ENCODE data around the gene SDK1. TPM values are rescaled to one million over a fixed set of nuclear protein-coding genes. Genes with fewer than 3 reads are reported as not detected.

SDK1 gene
- total RNA-seq, 2 experiments from 2014 or later = 0.19 to 0.36 TPM

DNA sequence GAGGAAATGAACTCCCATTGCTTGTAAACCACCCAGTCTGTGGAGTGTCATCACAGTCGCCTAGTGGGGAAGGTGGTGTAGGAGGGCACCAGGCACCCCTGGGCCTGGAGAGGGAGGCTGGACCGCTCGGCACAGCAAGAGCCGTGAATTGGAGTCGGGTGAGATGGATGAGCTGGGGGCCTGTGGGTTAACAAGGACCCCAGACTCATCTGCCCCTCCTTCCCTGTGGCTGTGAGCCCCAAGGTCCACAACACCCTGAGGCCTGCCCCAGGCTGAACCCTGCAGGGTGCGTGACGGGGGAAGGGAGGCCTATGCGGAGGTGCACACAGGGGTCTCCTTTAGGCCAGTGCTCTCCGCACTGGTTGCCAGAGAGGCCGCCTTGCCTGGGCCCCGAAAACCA, 799.6 kb downstream of the SDK1 start:
- Histone ChIP-seq H3K27ac (ENCODE audit: low read depth, low read length, poor library complexity, severe bottlenecking) (no peak overlapping the region), H2AFZ (ENCODE audit: low read length) (no peak overlapping the region), H3K36me3 (ENCODE audit: insufficient read depth, low read length) (no peaks in the 10 kb centered on the region), H3K9me3 (ENCODE audit: low read length) (no peaks in the 10 kb centered on the region), H3K79me2 (ENCODE audit: insufficient read depth, low read depth, low read length) (no peaks in the 10 kb centered on the region), H3K4me2 (ENCODE audit: low read length) (no peak overlapping the region), H3K9me2 (ENCODE audit: insufficient read depth, low read length) (no peaks in the 10 kb centered on the region), H3K4me1 (ENCODE audit: insufficient read depth, low read length, poor library complexity, severe bottlenecking) (no peaks in the 10 kb centered on the region), H3K4me3 (ENCODE audit: low read depth, low read length, poor library complexity, severe bottlenecking) (no peak overlapping the region), H4K20me1 (ENCODE audit: insufficient read depth, low read length) (no peaks in the 10 kb centered on the region)
- ChIA-PET POLR2A (no interaction called here), CTCF (ENCODE audit: unreplicated experiment) (no interaction called here)
- BruUV-seq (replicated peaks) = no TSS peak
- TF ChIP-seq EZH2phosphoT487 (IDR thresholded peaks at IDR 0.05; ENCODE audit: borderline replicate concordance, low read depth, low read length) = no peak
- TF ChIP-seq CTCF (conservative IDR thresholded peaks at IDR 0.05; ENCODE audit: low read length) = no peak
- no peak for DNase-seq (ENCODE audit: low spot score)
- intact Hi-C loops (cut with micrococcal nuclease; ENCODE audit: unreplicated experiment) = no loop called here

GRCh38 chr7:4102231-4102841, 801.3 kb downstream of the SDK1 start:
- H3K79me2 ChIP-seq (ENCODE audit: insufficient read depth, low read depth, low read length) = no peaks in the 10 kb centered on the region
- no peak overlapping the region for H3K27ac ChIP-seq (ENCODE audit: low read depth, low read length, poor library complexity, severe bottlenecking)
- H3K36me3 ChIP-seq (ENCODE audit: insufficient read depth, low read length) = no peaks in the 10 kb centered on the region
- H3K4me2 ChIP-seq (ENCODE audit: low read length) = no peak overlapping the region
- no TSS peak for BruUV-seq (replicated peaks)
- ChIA-PET CTCF (ENCODE audit: unreplicated experiment) (no interaction called here), POLR2A (interaction anchor here (0.7 kb wide), 2 partner anchors 72 to 240 kb away, joined by 3 to 6 read pairs; no protein-coding TSS in a partner anchor)
- no peak overlapping the region for H2AFZ ChIP-seq (ENCODE audit: low read length)
- TF ChIP-seq EZH2phosphoT487 (IDR thresholded peaks at IDR 0.05; ENCODE audit: borderline replicate concordance, low read depth, low read length) (no peak), CTCF (conservative IDR thresholded peaks at IDR 0.05; ENCODE audit: low read length) (no peak)
- no peak overlapping the region for H3K4me3 ChIP-seq (ENCODE audit: low read depth, low read length, poor library complexity, severe bottlenecking)
- H4K20me1 ChIP-seq (ENCODE audit: insufficient read depth, low read length) = no peaks in the 10 kb centered on the region
- intact Hi-C loops (cut with micrococcal nuclease; ENCODE audit: unreplicated experiment) = no loop called here
- no peaks in the 10 kb centered on the region for H3K9me2 ChIP-seq (ENCODE audit: insufficient read depth, low read length)
- no peaks in the 10 kb centered on the region for H3K4me1 ChIP-seq (ENCODE audit: insufficient read depth, low read length, poor library complexity, severe bottlenecking)
- H3K9me3 ChIP-seq (ENCODE audit: low read length) = no peaks in the 10 kb centered on the region
- no peak for DNase-seq (ENCODE audit: low spot score)

GRCh38 chr7:4103352-4104091, 802.5 kb downstream of the SDK1 start:
- H3K27ac ChIP-seq (ENCODE audit: low read depth, low read length, poor library complexity, severe bottlenecking) = no peak overlapping the region
- H3K4me1 ChIP-seq (ENCODE audit: insufficient read depth, low read length, poor library complexity, severe bottlenecking) = no peaks in the 10 kb centered on the region
- no peaks in the 10 kb centered on the region for H3K36me3 ChIP-seq (ENCODE audit: insufficient read depth, low read length)
- no peak overlapping the region for H3K4me3 ChIP-seq (ENCODE audit: low read depth, low read length, poor library complexity, severe bottlenecking)
- no peaks in the 10 kb centered on the region for H3K79me2 ChIP-seq (ENCODE audit: insufficient read depth, low read depth, low read length)
- no peaks in the 10 kb centered on the region for H3K9me2 ChIP-seq (ENCODE audit: insufficient read depth, low read length)
- H2AFZ ChIP-seq (ENCODE audit: low read length) = no peak overlapping the region
- H3K9me3 ChIP-seq (ENCODE audit: low read length) = no peaks in the 10 kb centered on the region
- no peak overlapping the region for H3K4me2 ChIP-seq (ENCODE audit: low read length)
- BruUV-seq (replicated peaks) = no TSS peak
- TF ChIP-seq EZH2phosphoT487 (IDR thresholded peaks at IDR 0.05; ENCODE audit: borderline replicate concordance, low read depth, low read length) (no peak), CTCF (conservative IDR thresholded peaks at IDR 0.05; ENCODE audit: low read length) (peak; percentile 61)
- ChIA-PET CTCF (ENCODE audit: unreplicated experiment) (no interaction called here), POLR2A (interaction anchor here (0.6 kb wide), 1 partner anchor 652 kb away, joined by 3 read pairs; no protein-coding TSS in a partner anchor)
- no peaks in the 10 kb centered on the region for H4K20me1 ChIP-seq (ENCODE audit: insufficient read depth, low read length)
- intact Hi-C loops (cut with micrococcal nuclease; ENCODE audit: unreplicated experiment) = no loop called here
- DNase-seq (ENCODE audit: low spot score) = peak; percentile 3

All from OCI-LY7 (cell line).